NCI-H1436 (cell line): ENCODE measurements around the gene NIPBL.
A peak's percentile ranks its signal among the peaks of the same experiment; 100 is the strongest.
"Not testable (repeated sequence)": the region's sequence is repeated elsewhere in the genome, so short reads cannot be mapped to it uniquely, and the experiment has no call there.

Experiments used
- DNase-seq: peaks from one replicate; lab custom pipeline; 2025; lab: John Stamatoyannopoulos, UW

NIPBL gene

DNA sequence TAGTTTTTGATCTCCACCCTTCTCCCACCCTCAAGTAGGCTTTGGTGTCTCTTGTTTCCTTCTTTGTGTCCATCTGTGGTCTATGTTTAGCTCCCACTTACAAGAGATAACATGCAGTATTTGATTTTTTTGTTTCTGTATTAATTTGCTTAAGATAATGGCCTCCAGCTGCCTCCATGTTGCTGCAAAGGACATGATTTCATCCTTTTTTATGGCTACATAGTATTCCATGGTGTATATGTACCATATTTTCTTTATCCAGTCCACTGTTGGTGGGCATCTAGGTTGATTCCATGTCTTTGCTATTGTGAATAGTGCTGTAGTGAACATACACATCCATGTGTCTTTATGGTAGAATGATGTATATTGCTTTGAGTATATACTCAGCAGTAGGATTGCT, 24.5 kb downstream of the NIPBL start:
- DNase-seq: not testable (repeated sequence)

DNA sequence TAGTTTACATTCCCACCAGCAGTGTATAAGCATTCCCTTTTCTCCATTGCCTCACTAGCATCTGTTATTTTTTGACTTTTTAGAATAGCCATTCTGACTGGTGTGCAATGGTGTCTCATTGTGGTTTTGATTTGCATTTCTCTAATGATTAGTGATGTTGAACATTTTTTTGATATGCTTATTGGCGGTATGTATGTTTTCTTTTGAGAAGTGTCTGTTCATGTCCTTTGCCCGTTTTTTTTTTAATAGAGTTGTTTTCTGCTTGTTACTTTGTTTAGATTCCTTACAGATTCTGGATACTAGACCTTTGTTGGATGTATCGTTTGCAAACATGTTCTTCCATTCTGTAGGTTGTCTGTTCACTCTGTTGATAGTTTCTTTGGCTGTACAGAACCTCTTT, 25.3 kb downstream of the NIPBL start:
- DNase-seq: no peak

DNA sequence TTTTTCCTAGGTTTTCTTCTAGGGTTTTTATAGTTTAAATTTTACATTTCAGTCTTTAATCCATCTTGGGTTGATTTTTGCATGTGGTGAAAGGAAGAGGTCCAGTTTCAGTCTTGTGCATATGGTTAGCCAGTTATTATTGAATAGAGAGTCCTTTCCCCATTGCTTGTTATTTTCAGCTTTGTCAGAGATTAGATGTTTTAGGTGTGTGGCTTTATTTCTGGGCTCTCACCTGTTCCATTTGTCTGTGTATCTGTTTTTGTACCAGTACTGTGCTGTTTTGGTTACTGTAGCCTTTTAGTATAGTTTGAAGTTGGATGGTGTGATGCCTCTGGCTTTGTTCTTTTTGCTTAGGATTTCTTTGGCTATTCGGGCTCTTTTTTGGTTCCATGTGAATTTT, 25.8 kb downstream of the NIPBL start:
- no peak for DNase-seq

DNA sequence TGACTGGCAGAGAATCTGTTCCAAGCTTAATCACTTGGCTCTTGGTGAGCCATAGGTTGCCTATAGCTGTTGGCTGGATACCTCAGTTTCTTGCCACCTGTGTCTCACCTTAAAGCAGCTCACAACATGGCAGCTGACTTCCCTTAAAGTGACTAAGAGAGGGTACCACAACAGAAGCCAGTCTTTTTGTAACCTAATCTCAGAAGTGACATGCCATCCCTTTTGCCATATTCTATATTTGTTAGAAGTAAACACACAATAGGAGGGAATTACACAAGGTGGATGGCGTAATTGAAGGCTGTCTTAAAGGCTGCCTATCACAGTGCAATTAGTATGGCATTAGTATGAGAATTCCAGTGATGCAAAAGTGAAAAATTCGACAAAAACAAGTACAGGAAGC, 28.1 kb downstream of the NIPBL start:
- no peak for DNase-seq

DNA sequence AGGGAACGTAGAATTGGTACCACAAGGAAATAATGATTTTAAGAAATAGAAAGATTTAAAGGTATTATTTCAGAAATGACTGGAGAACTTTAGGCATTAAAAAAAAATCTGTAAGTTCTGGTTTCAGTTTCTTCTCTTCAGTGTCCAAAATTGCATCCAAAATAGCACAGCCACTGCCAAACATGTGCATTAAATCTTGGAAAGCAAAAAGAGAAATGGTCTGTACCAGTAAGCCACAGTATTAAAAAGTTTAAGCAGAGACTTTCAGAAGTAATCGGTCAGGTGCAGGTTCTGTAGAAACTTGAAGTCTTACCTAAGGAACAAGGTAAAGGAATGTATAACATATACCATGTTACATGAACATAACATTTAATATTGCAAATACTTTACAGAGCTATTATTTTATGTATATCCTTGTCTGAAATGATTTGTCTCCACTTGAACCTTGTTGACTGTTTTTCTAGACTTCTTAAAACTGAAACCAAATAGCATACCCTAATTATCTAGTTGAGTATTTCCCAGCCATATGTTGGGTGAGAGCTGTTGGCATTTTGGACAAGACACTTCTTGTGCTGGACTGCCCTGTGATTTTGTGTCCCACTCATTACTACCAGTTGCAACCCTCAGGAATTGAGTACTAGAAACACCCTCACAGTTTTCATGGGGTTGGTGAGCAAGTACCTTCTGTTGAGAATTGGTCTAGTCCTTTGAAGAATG, 32.1 kb downstream of the NIPBL start:
- no peak for DNase-seq

DNA sequence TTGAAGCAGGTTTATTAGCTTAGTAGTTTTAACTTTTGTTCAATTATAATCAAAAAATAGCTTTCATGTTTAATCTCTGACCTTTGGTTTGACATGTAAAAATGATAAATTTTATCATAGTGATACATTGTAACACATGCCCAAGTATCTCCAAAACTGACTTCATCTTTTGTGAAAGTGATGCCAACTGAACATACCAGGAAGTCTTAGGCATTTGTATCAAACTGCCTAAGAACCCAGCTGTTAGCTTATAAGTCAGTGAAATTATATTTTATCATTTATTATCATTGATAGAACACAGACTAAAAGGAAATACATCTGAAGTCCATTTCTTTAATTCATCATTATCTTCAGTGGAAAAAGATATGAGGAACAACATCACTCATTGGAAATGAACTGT, 39.1 kb downstream of the NIPBL start:
- no peak for DNase-seq

DNA sequence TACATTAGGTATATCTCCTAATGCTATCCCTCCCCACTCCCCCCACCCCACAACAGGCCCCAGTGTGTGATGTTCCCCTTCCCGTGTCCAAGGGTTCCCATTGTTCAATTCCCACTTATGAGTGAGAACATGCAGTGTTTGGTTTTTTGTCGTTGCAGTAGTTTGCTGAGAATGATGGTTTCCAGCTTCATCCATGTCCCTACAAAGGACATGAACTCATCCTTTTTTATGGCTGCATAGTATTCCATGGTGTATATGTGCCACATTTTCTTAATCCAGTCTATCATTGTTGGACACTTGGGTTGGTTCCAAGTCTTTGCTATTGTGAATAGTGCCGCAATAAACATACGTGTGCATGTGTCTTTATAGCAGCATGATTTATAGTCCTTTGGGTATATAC, 40.0 kb downstream of the NIPBL start:
- not testable (repeated sequence) for DNase-seq

DNA sequence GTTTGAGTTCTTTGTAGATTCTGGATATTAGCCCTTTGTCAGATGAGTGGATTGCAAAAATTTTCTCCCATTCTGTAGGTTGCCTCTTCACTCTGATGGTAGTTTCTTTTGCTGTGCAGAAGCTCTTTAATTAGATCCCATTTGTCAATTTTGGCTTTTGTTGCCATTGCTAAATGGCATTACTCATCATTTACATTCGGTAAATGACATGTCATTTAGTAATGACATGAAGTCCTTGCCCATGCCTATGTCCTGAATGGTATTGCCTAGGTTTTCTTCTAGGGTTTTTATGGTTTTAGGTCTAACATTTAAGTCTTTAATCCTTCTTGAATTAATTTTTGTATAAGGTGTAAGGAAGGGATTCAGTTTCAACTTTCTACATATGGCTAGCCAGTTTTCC, 40.8 kb downstream of the NIPBL start:
- DNase-seq: not testable (repeated sequence)

DNA sequence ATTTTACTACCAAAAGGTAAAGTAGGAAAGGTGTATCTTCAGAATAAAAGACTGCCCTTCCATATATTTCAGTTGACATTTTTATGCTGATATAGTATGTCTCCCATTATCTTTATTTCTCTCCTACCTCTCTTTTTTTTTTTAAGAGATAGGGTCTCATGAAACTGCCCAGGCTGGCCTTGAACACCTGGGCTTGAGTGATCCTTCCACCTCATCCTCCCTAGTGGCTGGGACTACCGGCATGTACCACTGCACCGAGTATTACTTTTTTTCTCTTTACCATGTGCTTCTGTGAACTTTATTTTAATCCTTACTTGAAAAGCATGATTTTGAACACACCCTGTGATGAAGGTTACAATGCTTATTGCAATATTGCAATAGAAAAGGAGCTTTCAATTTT, 42.7 kb downstream of the NIPBL start:
- DNase-seq: no peak

DNA sequence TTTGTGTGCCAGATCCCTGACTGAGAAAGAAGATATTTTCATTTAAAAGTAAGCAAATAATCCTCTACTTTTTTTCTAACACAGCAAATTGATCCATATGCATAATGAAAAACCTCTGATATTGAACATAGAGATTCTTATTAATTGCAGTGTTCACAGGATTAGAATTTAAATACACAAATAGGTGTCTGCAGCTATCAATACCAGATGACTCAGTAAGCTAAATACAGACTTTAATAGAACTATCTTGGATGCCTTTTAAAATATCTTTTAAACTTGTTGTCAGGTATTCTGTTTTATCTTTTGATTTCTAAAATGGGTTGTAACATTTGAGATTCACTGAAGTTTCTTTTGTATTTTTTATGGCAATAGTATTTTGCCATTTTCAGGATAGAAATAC, 43.1 kb downstream of the NIPBL start:
- no peak for DNase-seq

DNA sequence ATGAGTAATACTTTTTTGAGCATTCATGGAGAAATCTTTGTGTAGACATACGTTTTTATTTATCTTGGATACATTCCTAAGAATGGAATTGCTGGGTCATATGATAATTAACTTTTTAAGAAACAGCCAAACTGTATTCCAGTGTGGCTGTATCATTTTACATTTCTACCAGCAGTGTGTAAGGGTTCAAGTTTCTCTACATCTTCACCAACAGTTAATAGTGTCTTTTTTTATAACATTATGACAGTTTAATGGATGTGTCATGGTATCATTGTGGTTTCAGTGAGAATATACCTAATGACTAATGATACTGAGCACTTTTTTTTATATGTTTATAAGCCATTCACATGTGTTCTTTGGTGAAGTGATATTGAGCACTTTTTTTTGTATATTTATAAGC, 52.4 kb downstream of the NIPBL start:
- DNase-seq: no peak

DNA sequence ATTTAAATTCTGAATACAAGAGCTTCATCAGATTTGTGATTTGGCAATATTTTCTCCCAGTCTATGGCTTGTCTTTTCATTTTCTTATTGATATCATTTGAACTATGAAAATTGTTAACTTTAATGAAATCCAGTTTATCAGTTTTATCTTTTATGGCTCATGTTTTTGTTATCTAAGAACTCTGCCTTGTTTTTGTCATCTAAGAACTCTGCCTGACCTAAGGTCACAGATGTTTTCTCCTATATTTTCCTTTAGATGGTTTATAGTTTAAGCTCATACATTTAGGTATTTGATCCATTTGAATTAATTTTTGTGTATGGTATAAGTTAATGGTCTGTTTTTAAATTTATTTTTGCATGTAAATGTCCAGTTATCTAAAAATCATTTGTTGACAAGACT, 52.9 kb downstream of the NIPBL start:
- no peak for DNase-seq

DNA sequence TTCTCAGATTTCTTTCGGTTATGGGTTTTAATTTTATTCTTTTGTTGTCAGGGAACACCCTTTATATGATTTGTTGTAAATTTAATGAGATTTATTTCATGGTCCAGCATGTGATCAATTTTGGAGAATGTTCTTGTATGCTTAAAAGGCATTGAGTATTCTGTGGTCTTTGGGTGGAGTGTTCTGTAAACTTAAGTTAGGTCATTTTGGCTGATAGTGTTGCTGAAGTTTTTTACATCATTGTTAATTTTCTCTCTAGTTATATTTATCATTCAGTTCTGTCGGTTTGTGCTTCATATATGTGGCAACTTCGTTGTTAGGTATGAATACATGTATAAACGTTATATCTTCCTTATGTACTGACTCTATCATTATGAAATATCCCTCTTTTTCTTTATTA, 55.5 kb downstream of the NIPBL start:
- no peak for DNase-seq

DNA sequence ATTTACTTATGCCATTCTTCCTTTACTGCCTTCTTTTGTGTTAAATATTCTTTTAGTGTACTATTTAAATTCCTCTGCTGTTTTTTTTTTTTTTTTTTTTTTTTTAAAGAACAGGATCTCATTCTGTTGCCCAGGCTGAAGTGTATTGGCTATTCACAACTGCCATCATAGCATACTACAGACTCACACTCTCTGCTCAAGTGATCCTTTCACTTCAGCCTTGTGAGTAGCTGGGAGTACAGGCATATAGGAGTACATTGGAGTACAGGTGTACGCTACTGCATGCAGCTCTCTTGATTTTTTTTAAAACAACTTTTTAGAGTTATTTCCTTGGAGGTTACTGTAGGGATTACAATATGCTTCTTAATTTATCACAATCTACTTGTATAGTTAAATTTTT, 56.1 kb downstream of the NIPBL start:
- no peak for DNase-seq

DNA sequence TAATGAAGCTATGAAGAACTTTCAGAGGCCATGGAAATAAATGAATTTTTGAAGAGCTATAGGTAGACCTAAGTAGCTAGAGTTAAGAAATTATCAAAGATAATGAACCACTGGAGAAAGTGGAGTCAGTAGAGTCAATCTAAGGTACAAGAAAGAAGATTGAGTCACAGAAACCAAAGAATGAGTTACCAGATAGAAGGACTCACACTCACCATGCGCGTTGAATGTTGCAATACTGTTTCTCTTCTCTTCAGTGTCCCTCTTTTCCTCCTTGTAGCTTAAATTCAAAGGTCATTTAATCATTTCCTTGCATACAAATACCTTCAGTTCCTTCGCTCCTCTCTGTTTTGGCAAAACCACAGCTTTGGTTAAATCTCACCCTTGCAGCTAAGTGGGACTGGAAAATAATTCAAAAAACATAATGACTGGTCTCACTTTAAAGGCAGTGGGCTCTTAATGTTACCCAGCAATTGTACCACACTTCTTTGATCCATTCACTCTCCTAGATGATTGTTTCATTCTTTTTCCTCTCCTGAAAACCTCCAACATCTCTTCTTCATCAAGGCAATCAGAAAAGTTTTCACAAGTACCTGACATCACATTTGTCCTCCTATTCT, 58.3 kb downstream of the NIPBL start:
- DNase-seq: no peak

DNA sequence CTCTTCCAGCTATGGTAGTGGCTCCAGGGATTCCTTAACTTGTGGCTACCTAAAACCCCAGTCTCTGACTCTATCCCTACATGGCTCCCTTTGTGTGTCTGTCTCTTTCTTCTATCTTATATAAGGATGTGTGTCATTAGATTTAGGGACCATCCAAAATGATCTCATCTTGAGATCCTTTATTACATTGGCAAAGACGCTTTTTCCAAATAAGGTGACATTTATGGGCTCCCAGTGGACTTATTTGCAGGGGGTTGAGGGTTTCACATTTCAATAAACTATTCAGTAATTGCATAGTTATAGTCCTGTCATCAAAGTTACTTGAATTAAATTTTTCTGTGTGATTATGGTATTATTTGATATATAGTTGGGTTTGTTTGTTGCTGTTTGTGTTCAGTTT, 59.2 kb downstream of the NIPBL start:
- DNase-seq: no peak

DNA sequence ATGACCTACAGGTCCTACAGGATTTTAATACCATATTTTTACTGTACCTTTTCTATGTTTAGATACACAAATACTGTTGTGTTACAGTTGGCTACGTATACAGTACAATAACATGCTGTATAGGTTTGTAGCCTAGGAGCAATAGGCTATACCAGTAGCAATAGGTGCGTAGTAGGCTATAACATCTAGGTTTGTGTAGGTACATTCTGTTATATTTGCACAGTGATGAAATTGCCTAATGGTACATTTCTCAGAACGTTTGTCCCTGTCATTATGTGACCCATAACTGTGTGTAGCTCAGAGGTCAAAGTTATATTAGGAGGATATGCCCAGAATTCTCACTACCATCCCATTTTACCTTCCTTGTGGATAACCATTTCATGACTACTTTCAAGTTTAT, 59.7 kb downstream of the NIPBL start:
- no peak for DNase-seq

DNA sequence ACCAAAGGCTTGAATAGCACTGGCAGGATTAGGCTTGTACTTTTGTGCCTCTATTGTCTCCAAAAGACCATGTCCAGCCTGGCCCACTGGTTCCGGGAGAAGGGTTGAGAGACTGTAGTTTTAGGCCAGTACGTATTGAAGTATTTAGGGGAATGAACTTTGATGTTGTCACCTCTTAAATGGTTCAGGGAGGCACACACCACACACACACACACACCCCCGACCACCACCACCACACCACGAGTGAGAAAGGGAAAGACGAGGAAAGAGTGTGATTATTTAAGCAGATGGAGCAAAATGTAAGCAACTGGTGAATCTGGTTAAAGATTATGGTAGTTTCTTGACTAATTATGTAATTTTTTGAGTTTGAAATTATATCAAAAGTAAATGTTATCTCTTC, 61.6 kb downstream of the NIPBL start:
- DNase-seq: no peak

DNA sequence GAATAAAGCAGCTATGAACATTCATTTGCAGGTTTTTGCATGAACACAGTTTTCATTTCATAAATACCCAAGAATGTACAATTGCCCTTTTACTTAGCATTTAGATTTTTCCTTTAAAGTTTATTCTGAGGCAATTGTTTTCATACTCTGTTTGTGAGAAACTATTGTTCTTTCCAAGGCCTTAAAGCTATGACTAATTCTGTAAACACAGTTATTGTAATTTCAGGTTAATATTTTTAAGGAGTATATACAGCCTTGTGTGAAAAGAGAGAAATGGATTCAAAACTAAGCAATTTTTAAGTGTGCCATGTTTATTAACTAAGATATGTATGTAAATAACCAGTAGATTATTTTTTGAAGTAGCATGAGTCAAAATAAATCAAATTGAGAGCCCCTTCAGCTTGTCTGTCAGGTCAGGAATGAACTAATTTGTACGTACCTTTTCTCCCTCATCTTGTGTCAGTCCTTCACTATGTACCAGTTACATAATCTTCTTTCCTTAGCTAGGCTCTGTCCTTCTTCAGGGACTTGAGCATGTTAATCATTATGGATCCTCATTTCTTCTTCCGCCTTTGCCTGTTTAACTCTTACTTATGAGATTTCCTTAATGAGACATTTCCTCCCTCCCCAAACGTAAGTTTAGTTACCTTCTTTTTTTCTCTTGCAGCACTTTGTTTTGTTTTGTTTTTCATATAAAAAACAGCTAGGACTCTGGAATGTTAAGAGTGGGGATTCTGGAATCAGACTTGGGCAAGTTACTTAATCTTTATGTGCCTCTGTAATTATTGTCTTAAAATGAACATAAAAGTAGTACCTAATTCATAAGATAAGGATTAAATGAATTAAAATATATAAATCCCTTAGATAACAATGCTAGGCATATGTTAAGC, 63.6 kb downstream of the NIPBL start:
- DNase-seq: no peak

DNA sequence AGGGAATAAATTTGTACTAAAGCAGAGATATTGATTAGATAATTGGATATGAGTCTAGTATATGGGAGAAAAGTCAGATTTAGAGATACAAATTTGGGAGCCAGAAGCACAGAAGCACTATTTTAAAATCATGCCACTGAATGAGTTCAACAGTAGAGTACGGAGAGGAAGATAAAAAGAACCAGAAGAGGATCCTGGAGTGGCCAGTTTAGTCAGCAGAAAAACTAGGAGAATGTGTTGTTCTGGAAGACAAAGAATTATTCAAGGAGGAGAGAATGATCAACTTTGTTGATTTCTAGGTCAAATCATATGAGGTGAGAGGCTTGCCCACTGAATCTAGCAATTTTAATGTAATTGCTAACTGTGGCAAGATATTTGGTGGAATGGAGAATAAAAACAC, 67.0 kb downstream of the NIPBL start:
- no peak for DNase-seq

DNA sequence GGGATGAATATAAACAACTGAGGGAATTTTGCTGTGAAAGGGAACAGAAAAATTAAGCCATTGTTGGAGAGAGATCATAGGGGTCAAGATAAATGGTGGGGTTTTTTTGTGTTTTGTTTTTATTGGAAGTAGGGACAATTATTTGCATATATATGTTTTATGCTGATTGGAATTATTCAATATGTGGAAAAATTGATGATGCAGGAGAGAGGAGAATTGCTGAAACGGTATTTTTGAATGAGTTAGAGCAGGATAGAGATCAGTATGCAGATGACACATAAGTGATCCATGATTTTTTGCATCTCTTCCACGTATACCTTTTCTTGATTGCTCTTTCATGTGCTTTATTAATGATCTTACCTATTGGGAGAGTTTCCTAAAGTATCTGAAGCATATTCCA, 67.5 kb downstream of the NIPBL start:
- DNase-seq: no peak

DNA sequence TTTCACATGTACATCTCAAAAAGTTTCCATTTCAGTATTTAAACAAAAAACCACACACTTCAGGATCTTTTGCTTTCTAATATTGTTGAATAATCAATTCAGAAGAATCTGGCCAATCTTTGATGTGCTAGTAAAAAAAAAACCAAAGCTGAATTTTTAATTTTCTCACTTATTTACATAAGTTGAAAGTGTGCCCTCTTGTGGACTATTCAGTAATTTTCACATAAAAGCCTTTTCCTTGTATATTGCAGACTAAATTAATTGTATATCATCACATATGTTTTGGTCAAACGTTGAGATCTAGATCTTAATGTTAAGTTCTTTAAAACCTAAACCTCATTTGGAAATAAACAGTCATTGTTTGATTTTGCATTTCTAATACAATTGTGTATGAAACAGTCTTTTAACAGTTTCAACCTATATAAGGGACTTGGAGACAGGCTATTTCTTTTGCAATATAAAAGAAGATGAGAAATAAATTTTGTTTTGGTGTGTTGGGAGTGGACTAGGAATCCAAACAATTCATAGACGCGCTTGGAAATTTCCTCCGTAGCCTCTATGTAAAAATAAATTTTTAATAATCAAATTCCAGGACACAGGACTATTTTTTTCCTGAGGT, 68.1 kb downstream of the NIPBL start:
- DNase-seq: peak; percentile 19

DNA sequence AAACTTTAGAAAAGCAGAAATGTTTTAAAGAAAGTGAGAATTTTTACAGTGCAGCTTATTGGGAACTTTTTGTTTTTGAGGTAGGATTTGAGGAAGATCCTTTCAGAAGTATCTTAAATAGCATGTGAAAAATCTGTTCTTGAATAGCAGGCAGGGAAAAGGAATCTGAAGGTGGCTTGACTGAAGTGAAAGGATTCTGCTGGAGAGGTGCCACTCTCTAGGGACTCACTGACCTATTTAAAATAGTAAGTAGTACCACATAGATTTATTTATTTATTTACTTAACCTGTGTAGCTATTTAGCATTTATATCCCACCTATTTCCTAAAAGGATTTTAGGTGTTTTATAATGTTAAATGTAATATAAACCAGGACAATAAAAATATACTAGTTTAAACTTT, 69.1 kb downstream of the NIPBL start:
- no peak for DNase-seq
